HG02571 (cell line): ENCODE results near the gene GPR65.
"Not testable (repeated sequence)": the region's sequence is repeated elsewhere in the genome, so short reads cannot be mapped to it uniquely, and the experiment has no call there.

Experiments used
- ATAC-seq: cut with Tn5 transposase; IDR thresholded peaks from one replicate; pipeline ENCODE4 v1.9.1; 2021; ENCODE audit warnings: mild to moderate bottlenecking, moderate library complexity; ENCODE audit not compliant: unreplicated experiment

The GPR65 gene

DNA sequence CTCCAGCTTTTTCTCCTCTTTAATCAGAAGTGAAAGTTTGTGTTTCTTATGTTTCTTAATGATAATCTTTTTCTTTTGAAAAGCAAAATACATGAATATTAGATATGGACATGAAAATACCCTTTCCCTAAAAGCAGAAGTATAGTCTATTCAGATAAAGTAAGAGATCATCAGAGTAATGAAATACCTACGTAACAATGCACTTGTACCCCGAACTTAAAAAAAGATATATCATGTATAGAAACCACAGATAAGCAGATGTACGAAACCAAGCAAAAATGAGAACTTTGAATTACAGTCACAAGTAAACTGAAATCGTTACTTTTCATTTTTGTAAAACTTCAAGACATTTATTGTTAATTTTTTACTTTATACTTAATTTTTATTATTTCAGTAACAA lies 1.5 kb upstream of the GPR65 start:
- ATAC-seq, result no peak

DNA sequence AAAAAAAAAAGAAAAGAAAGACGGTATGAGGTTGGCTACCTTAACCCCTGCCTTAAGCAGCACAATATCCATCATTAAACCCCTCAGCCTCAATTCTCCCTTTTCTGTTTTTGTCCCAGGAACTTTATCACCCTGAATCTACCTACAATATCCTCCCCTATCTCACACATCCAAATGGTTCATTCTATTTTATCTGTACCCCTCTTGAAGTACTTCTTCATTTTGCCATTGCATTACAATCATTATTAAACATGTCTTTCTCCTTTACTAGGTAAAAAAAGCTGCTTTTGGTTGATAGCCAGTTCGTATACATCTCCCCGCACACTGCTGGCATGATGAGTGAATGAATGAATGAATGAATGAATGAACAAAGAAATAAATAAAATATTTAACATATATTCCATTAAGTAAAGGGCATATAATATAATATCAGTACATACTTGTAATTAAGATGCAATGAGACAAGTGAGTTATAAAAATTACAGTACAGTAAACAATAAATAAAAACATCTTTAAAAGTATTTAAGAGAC lies 364 bp upstream of the GPR65 start:
- no peak for ATAC-seq

DNA sequence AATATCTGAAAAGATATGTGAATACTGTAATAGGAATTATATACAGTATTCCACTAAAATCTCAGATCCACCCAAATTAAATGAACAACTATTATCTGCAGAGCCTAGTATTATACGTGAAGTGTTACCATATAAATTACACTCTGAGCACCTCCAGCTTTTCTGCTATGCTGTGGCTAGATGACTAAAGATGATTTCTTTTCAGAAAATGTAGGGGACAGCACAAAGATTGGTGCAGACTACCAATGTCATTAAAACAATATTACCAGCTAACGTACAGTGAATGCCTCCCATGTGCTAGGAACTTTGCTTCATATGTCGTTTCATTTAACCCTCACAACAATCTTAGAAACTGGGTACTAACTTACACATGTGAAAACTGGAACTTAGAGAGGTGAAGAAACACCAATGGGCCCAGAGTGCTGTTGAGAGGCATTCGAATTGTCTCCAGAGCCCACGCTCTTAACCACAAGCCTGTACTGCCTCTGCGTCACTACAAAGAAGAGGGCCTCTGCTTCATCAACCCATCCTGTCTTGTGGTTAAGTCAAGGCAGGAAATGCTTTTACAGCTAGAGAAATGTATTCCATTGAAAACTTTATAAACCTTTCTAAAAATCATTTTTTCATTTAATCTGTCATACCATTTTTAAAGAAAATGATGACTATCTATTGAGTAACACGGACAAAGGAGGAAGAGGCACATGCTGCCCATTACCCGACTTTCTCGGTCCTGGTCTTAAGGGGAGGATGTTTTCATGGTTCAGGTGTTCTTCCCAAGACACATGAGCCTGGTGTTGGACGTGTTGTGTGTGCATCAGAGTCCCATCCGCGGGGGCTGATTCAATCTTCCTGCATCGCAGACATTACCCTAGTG lies 1.3 kb downstream of the GPR65 start:
- ATAC-seq, result peak; percentile 96

DNA sequence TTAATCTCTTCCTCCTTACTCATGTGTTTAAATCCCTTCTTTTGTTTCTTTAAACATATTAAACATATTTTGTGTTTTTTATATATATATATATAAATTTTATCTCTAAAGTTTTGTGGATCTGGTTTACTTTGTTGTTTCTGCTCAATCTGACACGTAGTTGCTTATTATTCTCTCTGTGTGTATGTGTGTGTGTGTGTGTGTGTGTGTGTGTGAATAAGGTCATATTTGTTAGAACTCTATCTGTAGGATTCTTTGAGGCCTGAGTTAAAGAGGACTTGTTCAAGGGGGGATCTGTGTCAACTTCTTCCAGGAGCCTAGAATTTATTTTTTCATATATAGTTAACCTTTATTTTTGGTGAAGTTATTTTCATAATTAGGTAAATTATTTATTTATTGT lies 2.7 kb downstream of the GPR65 start:
- ATAC-seq, result no peak

DNA sequence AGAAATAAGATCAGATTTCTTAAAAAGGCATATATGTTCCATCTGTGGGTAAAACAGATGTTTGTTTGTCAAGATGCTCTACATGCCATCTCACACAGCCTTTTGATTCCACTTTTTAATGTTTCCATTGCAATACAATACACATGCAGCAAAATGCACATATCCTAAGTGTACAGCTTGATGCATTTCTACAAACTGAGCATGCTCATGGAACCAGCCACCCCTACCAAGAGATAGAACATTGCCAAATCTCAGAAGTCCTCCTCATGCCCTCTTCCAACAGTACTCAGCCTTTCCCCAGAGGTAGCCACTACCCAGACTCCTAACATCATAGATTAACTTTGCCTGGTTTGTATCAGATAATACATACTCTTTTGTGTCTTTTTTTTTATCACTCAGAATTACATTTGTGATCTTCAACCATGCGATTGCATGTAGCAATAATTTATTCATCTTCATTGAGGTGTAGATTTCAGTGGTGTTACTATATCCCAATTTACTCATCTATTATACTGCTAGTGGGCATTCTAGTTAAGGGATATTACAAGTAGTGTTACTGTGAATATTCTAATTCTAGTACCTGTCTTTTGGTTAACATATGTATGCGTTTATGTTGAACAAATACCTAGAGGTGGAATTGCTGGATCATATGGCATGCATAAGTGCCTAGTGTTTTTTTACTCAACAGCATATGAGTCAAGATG lies 3.3 kb downstream of the GPR65 start:
- ATAC-seq, result no peak

DNA sequence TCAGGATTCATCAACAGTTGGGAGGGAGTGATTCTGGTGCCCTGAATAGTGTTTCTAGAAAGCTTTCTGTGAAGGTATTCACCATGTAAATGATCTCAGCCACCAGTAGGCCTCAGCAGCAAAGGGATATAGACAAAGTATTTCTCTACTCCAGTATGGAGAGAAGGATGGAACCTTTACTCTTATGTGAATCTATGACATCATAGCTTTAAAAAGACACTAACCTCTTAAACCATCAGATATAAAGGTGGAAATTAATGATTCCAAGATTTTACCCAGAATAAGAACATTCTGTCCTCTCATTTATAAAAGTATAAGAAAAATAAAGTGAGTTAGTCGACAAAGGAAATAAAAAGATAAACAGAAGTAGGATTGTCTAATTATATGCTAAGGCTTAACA lies 4.6 kb downstream of the GPR65 start:
- no peak for ATAC-seq

DNA sequence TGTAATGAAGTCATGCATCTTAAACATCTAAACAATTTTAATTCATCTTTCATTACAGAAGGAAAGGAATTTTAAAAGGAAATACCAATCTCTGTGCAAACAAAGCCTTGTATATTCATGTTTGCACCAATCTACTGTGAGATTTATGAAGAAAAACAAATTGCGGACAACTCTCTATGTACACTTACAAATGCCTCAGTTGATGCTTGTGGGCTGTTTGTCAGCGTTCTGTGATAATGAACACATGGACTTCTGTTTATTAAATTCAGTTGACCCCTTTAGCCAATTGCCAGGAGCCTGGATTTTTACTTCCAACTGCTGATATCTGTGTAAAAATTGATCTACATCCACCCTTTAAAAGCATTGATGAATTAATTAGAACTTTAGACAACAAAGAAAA lies 5.4 kb downstream of the GPR65 start:
- ATAC-seq, result no peak

DNA sequence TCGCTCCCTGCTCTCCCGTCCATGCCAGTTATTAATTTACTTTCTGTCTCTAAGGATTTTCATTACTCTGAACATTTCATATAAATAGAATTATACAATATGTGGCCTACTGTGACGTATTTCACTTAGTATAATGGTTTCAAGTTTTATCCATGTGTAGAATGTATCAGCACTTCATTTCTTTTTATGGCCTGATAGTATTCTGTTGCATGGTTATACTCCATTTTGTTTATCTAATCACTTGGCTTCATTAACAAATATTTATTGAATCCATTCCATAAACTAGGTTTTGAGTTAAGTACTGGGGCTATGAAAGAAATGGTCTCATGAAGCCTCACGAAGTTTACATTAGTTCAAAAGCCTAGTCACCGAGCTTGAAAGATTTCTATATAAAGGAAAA lies 7.6 kb downstream of the GPR65 start:
- ATAC-seq, result no peak

DNA sequence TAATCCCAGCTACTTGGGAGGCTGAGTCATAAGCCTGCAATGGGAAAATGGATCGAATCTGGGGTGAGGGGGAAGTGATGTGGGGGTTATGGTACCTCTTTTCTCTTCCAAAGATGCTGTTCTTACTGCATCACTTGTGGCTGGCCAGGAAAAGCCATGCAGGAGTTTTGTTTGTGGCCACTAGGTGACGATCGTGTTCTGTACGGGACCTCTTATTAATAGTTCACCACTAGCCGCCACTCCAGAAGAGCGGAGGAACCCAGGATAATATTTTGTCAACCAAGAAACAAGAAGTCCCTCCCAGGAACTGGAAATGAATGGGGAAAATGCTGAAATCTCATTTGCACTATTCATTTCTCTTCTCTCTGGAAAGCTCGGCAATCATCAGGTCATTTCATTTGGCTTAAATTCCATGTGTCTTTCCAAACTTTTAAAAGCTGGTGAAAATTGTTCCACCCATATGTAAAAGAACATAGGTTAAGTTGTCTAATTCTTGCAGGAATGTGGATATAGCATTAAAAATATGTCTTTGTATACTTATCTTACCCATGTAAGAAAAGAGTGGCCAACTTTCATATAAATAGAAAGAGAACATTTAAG lies 8.9 kb downstream of the GPR65 start:
- peak; percentile 85 for ATAC-seq

DNA sequence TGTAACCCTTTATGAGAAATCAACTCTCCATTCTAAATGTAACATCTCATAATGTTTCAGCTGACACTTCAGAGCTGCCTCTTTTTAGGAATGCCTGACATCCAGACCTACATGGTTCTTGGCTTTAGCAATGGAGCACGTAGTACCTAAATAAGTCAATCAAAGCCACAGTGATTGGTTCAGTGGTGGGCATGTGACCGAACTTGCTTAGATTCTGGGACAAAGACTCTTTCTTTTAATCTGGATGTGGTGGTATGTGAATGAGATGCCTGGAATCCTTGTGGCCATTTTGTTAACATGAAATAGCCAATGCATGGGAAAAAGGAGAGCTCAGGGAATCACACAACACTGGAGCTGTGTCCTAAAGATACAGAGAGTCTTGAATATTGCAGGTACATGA lies 11.8 kb downstream of the GPR65 start:
- ATAC-seq, result no peak

DNA sequence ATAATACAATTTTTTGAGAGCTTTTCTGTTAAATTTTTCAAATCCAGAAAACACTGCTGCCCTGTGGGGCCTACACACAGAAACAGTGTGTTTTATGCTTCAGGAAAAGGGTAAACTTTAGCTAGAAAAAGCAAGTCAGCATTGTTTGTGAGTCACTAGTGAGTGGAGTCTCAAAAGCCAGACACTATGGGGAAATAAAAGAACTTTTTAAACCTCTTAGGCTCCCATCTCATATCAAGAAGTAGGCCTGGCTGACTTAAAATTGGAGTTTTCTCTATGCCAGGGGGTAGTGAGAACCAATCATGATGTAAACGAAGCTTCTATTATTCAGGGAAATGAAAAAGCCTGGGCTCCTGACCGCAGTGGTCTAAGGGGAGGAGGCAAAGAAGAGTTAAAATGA lies 12.6 kb downstream of the GPR65 start:
- no peak for ATAC-seq

DNA sequence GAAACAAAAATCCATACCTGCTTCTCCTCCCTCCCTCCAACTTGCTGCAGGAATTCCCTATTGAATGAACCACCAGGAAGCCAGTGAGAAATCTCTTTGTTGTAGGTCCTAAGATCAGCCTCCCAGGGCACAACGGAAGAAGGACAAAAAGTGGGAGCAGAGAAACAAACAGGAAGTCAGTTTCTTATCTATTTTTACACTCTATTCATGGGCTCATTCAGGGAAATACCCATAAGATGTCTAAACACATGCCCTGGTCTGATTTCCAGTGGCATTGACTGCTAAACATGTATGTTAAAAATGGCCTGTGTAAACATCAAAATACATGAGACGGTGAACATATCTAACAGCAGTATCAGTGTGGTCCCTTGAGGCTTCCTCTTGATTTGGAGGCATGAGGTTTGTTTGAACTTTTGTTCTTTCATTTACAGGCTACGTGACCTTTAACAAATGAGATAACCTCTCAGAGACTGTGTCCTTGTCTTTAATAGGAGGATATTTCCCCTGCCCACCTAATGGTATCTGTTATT lies 18.8 kb downstream of the GPR65 start:
- no peak for ATAC-seq

DNA sequence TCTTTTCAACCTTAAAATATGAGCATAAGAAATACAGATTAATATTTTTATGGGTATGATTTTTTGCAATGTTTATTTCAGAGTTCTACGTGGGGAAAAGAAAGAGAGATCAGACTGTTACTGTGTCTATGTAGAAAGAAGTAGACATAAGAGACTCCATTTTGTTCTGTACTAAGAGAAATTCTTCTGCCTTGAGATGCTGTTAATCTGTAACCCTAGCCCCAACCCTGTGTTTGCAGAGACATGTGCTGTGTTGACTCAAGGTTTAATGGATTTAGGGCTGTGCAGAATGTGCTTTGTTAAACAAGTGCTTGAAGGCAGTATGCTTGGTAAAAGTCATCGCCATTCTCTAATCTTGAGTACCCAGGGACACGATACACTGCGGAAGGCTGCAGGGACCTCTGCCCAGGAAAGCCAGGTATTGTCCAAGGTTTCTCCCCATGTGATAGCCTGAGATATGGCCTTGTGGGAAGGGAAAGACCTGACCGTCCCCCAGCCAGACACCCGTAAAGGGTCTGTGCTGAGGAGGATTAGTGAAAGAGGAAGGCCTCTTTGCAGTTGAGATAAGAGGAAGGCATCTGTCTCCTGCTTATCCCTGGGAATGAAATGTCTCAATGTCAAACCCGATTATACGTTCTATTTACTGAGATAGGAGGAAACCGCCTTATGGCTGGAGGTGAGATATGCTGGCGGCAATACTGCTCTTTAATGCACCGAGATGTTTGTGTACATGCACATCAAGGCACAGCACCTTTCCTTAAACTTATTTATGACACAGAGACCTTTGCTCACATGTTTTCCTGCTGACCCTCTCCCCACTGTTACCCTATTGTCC lies 19.5 kb downstream of the GPR65 start:
- not testable (repeated sequence) for ATAC-seq

DNA sequence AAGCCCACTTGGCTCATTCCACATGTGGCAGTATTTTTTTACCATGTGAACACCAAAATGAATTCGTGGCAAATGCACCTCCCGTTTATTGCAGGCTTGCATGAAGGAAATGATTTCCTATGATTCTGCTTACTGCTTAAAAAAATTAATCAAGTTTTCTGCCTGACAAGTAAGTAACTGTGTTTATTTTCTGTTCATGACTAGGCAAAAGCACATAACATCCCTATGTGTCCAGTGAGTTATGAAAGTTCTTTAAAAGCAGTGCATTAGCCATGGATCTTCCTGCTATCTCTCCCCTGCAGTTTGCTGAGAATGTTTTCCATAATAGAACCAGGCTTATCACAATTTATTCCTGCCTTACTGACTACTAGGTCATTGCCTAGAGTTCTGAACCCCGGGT lies 20.4 kb downstream of the GPR65 start:
- no peak for ATAC-seq

DNA sequence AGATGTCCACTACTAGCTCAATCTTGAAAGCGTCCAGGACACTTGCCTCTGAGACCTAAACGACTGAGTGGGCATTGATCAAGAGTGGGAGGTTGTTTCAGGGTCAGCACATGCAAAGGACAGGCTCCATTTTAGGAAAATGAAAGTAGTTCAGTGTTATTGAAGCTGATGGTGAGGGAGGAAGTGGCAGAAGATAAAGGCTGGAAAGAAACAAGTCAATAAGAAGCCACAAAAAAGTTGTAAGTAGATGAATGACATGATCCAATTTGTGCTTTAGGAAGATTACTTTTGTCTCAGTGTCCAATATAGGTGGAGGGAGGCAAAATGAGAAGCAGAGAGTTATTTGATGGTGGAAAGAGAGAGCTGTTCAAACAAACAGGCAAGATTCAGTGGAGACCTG lies 22.0 kb downstream of the GPR65 start:
- no peak for ATAC-seq

DNA sequence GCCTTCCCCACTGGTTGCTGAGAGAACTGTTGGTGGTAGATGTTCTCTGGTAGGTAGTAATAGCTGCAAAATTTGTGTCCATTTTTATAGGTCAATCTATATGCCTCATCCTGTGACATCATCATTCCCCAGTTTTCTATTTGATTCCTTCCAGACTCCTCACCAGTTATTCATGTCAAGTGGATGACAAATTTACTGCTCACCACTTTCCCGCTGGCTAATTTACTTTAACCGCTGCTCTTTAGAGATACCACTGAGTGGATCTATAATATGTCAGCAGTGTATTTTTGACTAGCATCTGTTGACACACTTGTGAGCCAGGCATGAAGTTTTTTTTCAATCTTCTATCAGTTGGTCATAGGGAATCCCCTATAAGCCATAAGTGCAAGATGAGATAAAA lies 24.6 kb downstream of the GPR65 start:
- ATAC-seq, result no peak

DNA sequence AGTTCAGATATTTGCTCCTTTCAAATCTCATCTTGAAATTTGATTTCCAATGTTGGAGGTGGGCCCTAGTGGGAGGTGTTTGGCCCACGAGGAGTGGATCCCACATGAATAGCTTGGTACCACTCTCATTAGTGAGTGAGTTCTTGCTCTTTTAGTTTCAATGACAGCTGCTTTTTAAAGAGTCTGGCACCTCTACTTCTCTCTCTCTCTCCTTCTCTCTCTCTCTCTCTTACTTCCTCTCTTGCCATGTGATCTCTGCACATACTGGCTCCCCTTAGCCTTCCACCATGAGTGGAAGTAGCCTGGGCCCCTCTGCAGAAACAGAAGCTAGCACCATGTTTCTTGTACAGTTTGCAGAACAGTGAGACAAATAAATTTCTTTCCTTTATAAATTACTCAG lies 25.1 kb downstream of the GPR65 start:
- no peak for ATAC-seq

DNA sequence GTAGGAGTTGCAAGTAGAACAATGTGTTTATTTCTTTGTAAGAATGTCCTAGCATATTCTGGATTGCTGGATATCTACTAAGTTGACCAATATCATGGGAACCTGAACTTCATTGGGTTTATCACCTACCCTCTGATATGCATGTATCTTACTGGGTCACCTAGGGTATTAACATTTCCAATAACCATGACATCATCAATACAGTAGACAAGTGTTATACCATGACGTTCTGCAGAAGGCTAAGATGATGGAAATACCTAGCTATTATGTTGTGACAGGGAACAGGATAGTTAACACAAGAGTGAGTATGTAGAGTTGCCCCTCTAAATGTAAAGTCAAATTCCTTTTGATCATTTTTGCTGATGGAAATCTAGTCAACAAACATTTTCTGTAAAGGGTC lies 26.0 kb downstream of the GPR65 start:
- ATAC-seq, result no peak

DNA sequence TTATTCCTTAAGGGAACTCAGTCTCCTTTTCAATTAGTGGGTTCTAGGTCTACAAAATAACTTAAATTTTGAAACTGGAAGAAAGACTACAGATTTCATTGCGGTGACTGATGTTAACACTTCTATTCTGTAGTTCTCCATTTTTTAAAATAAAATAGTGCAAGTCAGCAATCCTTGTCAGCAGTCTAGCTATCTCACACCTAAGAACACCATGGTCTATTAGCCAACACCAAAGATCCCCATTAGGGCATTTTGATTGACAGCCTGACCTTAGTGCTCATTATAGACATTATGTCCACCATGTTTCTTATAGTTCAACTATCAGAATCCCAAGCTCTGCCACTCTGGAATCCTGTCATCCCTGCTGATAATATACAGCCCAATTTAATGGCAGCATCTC lies 27.4 kb downstream of the GPR65 start:
- ATAC-seq, result no peak

DNA sequence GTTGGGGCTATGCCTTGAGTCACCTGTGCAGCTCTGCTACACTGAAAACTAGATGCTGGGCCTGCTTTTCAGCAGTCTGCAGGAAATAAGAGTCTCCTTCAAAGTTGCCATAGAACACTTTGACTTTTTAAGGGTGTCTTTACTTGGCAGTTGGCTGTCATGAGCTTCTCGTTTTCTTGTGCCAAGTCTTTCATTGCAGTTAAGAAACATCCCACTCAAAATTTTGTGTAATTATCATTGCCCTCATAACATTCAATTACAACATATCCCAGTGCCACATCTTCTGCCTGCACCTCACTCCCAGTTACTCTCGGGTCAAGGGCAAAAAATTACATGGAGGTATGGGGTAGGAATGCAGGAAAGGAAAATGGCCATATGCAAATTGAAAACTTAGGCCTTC lies 29.1 kb downstream of the GPR65 start:
- ATAC-seq, result no peak

DNA sequence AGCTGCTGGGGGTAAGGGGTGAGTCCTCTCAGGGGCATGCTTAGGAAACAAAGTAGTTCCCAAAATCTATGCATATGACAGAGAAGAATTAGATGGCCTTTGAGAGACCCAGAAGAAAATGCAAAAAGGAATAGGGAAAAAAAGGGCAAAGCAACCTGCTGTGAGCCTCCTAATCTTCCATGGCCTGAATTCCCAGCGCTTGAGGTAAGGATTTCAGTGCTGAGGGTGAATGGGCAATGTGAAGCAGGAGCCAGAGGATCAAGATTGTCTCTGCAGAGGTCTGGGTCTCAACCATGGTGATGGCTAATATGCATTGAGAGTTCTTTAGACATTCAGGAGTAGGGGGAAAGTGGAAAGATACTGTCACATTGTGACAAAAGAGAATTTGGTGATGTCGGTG lies 31.5 kb downstream of the GPR65 start:
- ATAC-seq, result no peak
